ENCODE data around the gene MARVELD1. TPM values are rescaled to one million over a fixed set of nuclear protein-coding genes. Genes with fewer than 3 reads are reported as not detected.

The MARVELD1 gene
- total RNA-seq (10 to 100 TPM in 1 of 2 donors, 1 to 10 TPM in 1; 8.7 to 13.6 TPM), polyA plus RNA-seq (ENCODE audit: insufficient read depth, low read depth, low replicate concordance) (21.9 TPM)
- long read RNA-seq, donor 1, transcript MARVELD1-201 (2 exons, 3,221 nt) = major isoform, 24 of 24 reads
- long read RNA-seq, donor 1, partial matches to known transcripts = 0 of 24 reads
- long read RNA-seq, donor 1, other reads (novel, unspliced or antisense) = 0 of 24 reads
- long read RNA-seq, donor 2, transcript MARVELD1-201 (2 exons, 3,221 nt) = major isoform, 21 of 22 reads
- long read RNA-seq, donor 2, partial matches to known transcripts = 0 of 22 reads
- long read RNA-seq, donor 2, other reads (novel, unspliced or antisense) = 0 of 22 reads

DNA sequence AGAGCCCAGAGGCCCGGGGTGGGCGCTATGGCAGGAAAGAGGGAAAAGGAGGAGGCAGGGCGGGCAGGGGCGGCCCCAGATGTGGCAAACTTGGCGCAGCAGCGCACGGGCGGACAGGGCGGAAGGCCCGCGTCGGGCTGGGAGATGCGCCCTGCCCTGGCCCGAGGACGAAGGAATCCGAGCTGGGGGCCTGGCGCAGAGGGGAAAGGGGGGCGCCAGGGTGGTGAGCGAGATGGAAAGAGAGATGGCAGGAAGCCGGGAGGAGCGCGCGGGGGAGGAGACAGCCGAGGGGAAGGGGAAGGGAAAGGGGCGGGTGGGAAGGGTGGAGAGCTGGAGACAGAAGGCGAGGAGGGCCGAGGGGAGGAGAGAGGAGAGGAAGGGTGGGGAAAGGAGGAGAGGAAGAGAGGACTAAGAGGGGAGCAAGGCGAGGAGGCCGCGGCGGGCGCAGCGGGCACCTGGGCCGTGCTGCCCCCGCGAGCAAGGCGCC is at the start of gene MARVELD1:
Gene MARVELD1 (plus strand): TSS at position 392 of the 487 bp plus-strand sequence. CDS start 147 bp downstream, outside the sequence.
- 0 to 1% methylated on average over 37 of the region's 37 CpGs for WGBS, 2 donors
- peak within 1 kb of the TSS; percentile 69 to 75 for H3K4me3 ChIP-seq
- H3K4me1 ChIP-seq = peaks cover 22% of the 10 kb centered on the region
- H3K27me3 ChIP-seq = no peaks in the 10 kb centered on the region
- TF ChIP-seq, protein P1, sequence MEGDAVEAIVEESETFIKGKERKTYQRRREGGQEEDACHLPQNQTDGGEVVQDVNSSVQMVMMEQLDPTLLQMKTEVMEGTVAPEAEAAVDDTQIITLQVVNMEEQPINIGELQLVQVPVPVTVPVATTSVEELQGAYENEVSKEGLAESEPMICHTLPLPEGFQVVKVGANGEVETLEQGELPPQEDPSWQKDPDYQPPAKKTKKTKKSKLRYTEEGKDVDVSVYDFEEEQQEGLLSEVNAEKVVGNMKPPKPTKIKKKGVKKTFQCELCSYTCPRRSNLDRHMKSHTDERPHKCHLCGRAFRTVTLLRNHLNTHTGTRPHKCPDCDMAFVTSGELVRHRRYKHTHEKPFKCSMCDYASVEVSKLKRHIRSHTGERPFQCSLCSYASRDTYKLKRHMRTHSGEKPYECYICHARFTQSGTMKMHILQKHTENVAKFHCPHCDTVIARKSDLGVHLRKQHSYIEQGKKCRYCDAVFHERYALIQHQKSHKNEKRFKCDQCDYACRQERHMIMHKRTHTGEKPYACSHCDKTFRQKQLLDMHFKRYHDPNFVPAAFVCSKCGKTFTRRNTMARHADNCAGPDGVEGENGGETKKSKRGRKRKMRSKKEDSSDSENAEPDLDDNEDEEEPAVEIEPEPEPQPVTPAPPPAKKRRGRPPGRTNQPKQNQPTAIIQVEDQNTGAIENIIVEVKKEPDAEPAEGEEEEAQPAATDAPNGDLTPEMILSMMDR (IDR thresholded peaks at IDR 0.05) = no peak
- TF ChIP-seq POLR2A (IDR thresholded peaks at IDR 0.05) = no peak
- no peaks in the 10 kb centered on the region for H3K36me3 ChIP-seq (ENCODE audit: low read depth, missing control alignments)
- H3K9me3 ChIP-seq = no peaks in the 10 kb centered on the region
- intact Hi-C loops (cut with DNase I; ENCODE audit: low total_unique reads) = no loop called here
- peak within 1 kb of the TSS; percentile 97 to 98 for H3K27ac ChIP-seq
- peak; percentile 68 for DNase-seq

DNA sequence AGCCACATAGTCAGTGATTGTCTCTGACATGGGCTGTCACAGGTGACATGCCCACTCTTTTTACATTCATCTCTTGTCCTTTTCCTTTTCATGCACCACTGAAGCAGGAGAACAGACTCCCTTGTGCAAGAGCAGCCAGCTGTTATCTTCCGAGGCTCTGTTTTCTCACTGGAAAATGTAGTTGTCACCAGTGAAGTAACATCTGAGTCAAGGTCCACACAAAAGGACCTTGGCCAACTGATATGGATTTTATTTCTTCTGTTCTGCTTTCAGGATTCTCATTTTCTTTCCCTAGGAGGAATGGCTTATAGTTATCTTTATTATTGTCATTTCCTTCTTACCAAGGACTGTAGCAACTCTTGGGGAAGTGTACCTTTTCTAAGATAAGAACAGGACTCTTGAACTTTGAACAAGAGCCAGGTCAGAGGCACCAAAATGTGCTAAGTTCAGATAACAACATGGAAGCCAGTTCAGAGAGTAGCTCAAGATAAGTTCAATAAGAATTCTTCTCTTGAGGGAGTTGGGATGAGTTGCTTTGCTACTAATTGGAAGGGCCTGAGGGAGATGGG is 49.2 kb upstream of the MARVELD1 start:
- Histone ChIP-seq H3K27ac (no peak overlapping the region), H3K27me3 (no peaks in the 10 kb centered on the region), H3K4me1 (no peaks in the 10 kb centered on the region), H3K9me3 (no peaks in the 10 kb centered on the region), H3K4me3 (no peak overlapping the region), H3K36me3 (ENCODE audit: low read depth, missing control alignments) (no peaks in the 10 kb centered on the region)
- TF ChIP-seq POLR2A (IDR thresholded peaks at IDR 0.05) = no peak
- TF ChIP-seq, protein P1 (IDR thresholded peaks at IDR 0.05) = no peak
- no peak for DNase-seq
- intact Hi-C loops (cut with DNase I; ENCODE audit: low total_unique reads) = no loop called here
- 65 to 75% methylated on average over 1 of the region's 1 CpG for WGBS, 2 donors

DNA sequence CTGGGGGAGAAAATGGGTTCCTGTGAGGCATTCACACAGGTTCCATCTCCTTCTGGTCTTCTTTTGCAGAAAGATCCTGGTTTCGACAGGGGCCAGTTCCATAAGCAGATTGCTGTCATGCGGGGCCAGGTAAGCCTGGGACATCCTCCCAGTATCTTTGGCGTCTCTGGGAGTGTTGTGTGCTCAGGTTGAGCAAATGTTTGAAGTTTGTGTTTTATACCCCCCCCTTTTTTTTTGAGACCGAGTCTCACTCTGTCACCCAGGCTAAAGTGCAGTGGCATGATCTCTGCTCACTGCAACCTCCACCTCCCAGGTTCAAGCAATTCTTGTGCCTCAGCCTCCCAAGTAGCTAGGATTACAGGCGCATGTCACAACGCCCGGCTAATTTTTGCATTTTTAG is 46.5 kb upstream of the MARVELD1 start:
- Histone ChIP-seq H3K36me3 (ENCODE audit: low read depth, missing control alignments) (no peaks in the 10 kb centered on the region), H3K9me3 (no peaks in the 10 kb centered on the region), H3K27me3 (no peaks in the 10 kb centered on the region), H3K27ac (no peak overlapping the region), H3K4me3 (no peak overlapping the region), H3K4me1 (no peaks in the 10 kb centered on the region)
- DNase-seq = no peak
- intact Hi-C loops (cut with DNase I; ENCODE audit: low total_unique reads) = no loop called here
- WGBS, 2 donors = 96 to 97% methylated on average over 7 of the region's 7 CpGs
- TF ChIP-seq POLR2A (IDR thresholded peaks at IDR 0.05) = no peak
- TF ChIP-seq, protein P1 (IDR thresholded peaks at IDR 0.05) = no peak

DNA sequence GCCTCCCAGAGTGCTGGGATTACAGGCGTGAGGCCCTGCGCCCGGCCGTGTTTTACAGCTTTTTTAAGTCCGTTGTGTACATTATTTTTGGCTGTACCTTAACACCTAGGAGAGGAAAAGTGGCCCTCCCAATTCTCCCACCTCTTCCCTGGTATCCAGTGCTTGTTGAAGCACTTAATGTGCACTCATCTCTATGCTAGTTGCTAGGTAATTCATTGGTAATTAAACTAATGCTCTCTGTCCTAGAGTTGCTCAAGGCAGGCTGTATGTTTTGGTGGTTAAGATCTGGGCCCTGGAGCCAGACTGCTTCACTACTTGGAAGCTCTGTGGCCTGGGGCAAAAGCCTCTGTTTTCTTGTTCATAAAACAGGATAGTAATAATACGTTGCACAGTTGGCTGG is 46.1 kb upstream of the MARVELD1 start:
- DNase-seq = no peak
- Histone ChIP-seq H3K4me1 (no peaks in the 10 kb centered on the region), H3K9me3 (no peaks in the 10 kb centered on the region), H3K27me3 (no peaks in the 10 kb centered on the region), H3K27ac (no peak overlapping the region), H3K4me3 (no peak overlapping the region), H3K36me3 (ENCODE audit: low read depth, missing control alignments) (no peaks in the 10 kb centered on the region)
- TF ChIP-seq, protein P1 (IDR thresholded peaks at IDR 0.05) = no peak
- TF ChIP-seq POLR2A (IDR thresholded peaks at IDR 0.05) = no peak
- 82 to 86% methylated on average over 6 of the region's 6 CpGs for WGBS, 2 donors
- intact Hi-C loops (cut with DNase I; ENCODE audit: low total_unique reads) = no loop called here

All from testis (tissue), 5 donors.